A673 (cell line): ENCODE measurements around the gene GPC6.

Experiments used
- EZH2 ChIP-seq: fragments of 200-600 bp; sonication (generic); IDR thresholded peaks from 2 replicates; pipeline ENCODE4 v1.6.1; 2017; ENCODE audit warnings: borderline replicate concordance, low read depth, mild to moderate bottlenecking, mixed read lengths, antibody characterized with exemption, low read length; ENCODE audit not compliant: poor library complexity, severe bottlenecking
- TF ChIP-seq, protein P1 (sequence below): fragments of 300-800, 200-600 bp; sonication (generic); conservative IDR thresholded peaks from 2 replicates; pipeline ENCODE4 v1.5.1; 2017; ENCODE audit warnings: low read depth, mild to moderate bottlenecking, antibody characterized with exemption, low read length, moderate library complexity, mixed read lengths

DNA sequence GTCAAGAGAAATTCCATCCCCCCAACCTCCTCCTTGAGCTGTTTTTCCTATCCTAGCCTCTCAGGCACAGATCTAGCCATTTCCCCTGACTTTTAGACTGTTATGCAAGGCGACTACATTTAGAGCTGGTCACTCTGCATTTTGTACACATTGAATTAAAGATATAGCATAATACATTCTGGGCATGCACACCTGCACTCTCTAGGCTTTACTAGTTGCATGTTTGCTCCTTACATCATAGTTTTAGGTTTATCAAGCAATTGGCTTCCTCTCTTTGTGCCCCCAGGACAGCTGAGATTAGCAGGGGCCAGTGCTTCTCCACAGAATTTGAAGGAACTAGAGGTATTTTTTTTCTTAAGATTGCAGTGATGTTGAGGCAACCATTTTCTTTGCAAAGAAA lies 19.5 kb downstream of the GPC6 start:
- TF ChIP-seq, protein P1, sequence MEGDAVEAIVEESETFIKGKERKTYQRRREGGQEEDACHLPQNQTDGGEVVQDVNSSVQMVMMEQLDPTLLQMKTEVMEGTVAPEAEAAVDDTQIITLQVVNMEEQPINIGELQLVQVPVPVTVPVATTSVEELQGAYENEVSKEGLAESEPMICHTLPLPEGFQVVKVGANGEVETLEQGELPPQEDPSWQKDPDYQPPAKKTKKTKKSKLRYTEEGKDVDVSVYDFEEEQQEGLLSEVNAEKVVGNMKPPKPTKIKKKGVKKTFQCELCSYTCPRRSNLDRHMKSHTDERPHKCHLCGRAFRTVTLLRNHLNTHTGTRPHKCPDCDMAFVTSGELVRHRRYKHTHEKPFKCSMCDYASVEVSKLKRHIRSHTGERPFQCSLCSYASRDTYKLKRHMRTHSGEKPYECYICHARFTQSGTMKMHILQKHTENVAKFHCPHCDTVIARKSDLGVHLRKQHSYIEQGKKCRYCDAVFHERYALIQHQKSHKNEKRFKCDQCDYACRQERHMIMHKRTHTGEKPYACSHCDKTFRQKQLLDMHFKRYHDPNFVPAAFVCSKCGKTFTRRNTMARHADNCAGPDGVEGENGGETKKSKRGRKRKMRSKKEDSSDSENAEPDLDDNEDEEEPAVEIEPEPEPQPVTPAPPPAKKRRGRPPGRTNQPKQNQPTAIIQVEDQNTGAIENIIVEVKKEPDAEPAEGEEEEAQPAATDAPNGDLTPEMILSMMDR, result no peak
- no peak for TF ChIP-seq EZH2
